GM21737 (cell line): ENCODE data around the gene HPX.

Experiments
- ATAC-seq: cut with Tn5 transposase; IDR thresholded peaks from one replicate; pipeline ENCODE4 v1.9.1; 2021; ENCODE audit warnings: mild to moderate bottlenecking, moderate library complexity; ENCODE audit not compliant: unreplicated experiment

The HPX gene

GRCh38 chr11:6440906-6441358, at the start of gene HPX:
HPX (minus strand) TSS chr11:6440987; CDS start chr11:6440963, 24 bp downstream.
- ATAC-seq: no peak

- ATAC-seq: no peak
Observed at GRCh38 chr11:6489306-6489705, 48.5 kb upstream of the HPX start.

- ATAC-seq: no peak
Observed at GRCh38 chr11:6488821-6489220, 48.0 kb upstream of the HPX start.

- ATAC-seq: no peak
Observed at GRCh38 chr11:6488342-6488741, 47.6 kb upstream of the HPX start.

- ATAC-seq: no peak
Observed at GRCh38 chr11:6486938-6487337, 46.2 kb upstream of the HPX start.

GRCh38 chr11:6486256-6486655, 45.5 kb upstream of the HPX start:
- ATAC-seq: no peak

- no peak for ATAC-seq
Observed at GRCh38 chr11:6485661-6486060, 44.9 kb upstream of the HPX start.

GRCh38 chr11:6483015-6483414, 42.2 kb upstream of the HPX start:
- no peak for ATAC-seq

- no peak for ATAC-seq
Observed at GRCh38 chr11:6482441-6482840, 41.7 kb upstream of the HPX start.

GRCh38 chr11:6481924-6482275, 41.1 kb upstream of the HPX start:
- ATAC-seq: no peak

- peak; percentile 99 for ATAC-seq
Observed at GRCh38 chr11:6481012-6481923, 40.5 kb upstream of the HPX start, which contains the start of the genes ARFIP2 and TIMM10B. ARFIP2 (minus strand) TSS chr11:6481331; CDS start chr11:6480421, 910 bp downstream. TIMM10B (plus strand) TSS chr11:6481501; CDS start chr11:6481517, 16 bp downstream.

- no peak for ATAC-seq
Observed at GRCh38 chr11:6480299-6480914, 39.6 kb upstream of the HPX start.

GRCh38 chr11:6476571-6476970, 35.8 kb upstream of the HPX start:
- no peak for ATAC-seq

GRCh38 chr11:6475936-6476335, 35.1 kb upstream of the HPX start:
- ATAC-seq: no peak

- no peak for ATAC-seq
Observed at GRCh38 chr11:6474806-6475500, 34.2 kb upstream of the HPX start.

- no peak for ATAC-seq
Observed at GRCh38 chr11:6474413-6474792, 33.6 kb upstream of the HPX start.

GRCh38 chr11:6473451-6474412, 32.9 kb upstream of the HPX start, which contains the start of gene TRIM3:
TRIM3 (minus strand) TSS chr11:6473941; CDS start chr11:6465695, 8,246 bp downstream.
- ATAC-seq: peak; percentile 72

GRCh38 chr11:6472934-6473333, 32.1 kb upstream of the HPX start:
- no peak for ATAC-seq

GRCh38 chr11:6469599-6469998, 28.8 kb upstream of the HPX start:
- no peak for ATAC-seq
